ENCODE measurements around the gene FKBP5. TPM values are rescaled to one million over a fixed set of nuclear protein-coding genes. Genes with fewer than 3 reads are reported as not detected.
A peak's percentile ranks its signal among the peaks of the same experiment; 100 is the strongest.

FKBP5 gene
- total and polyA plus RNA-seq, 9 of the 15 experiments (the other 6 are each of a cell fraction or from before 2014, with no cell fraction given) = 32.7 to 151 (median 75.0) TPM

DNA sequence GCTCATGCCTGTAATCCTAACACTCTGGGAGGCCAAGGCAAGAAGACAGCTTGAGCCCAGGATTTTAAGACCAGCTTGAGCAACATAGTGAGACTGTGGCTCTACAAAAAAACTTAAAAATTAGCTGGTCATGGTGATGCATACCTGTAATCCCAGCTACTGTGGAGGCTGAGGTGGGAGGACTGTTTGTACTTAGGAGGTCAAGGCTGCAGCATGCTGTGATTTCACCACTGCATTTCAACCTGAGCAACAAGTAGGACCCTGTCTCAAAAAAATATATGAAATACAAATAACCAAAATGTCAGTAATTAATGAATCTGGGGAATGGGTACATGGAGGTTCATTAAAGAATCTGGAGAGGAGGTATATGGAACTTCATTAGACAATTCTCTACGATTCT is 9.9 kb downstream of the FKBP5 start:
- Histone ChIP-seq H2AFZ (ENCODE audit: low read depth, low read length) (no peak overlapping the region), H3K4me2 (ENCODE audit: insufficient read depth, low read length) (no peak overlapping the region), H3K36me3 (ENCODE audit: control insufficient read depth, insufficient read depth, low read length) (peaks cover 35% of the 10 kb centered on the region), H3K27ac (ENCODE audit: extremely low read depth, low read depth, low read length) (no peak overlapping the region; the same call in 2 of the 3 replicates), H3K27me3 (ENCODE audit: control insufficient read depth in 2 of 2, insufficient read depth in 2 of 2, low read length in 2 of 2) (no peaks in the 10 kb centered on the region), H3K4me3 (no peak overlapping the region), H4K20me1 (replicated peaks; ENCODE audit: control insufficient read depth, insufficient read depth, low read length) (no peaks in the 10 kb centered on the region), H3K9ac (ENCODE audit: insufficient read depth in 1 of 2, low read depth in 2 of 2, low read length in 2 of 2) (no peak overlapping the region), H3K9me1 (ENCODE audit: control insufficient read depth, insufficient read depth, low read length) (no peaks in the 10 kb centered on the region), H3K79me2 (ENCODE audit: control insufficient read depth, insufficient read depth, low read length) (peaks cover 96% of the 10 kb centered on the region), H3K9me3 (replicated peaks; ENCODE audit: control insufficient read depth, insufficient read depth, low read depth, low read length) (no peaks in the 10 kb centered on the region), H3K4me1 (replicated peaks in 1 of 2; ENCODE audit: control insufficient read depth in 2 of 2, insufficient read depth in 2 of 2, low read length in 2 of 2) (peaks cover 0 to 6% of the 10 kb centered on the region in 2 experiments; a peak in 1 of 5 replicates)
- intact Hi-C loops (cut with micrococcal nuclease) = no loop called here
- CTCF ChIA-PET (ENCODE audit: low intra/inter-chr PET ratio) = no interaction called here
- in situ Hi-C loops (cut with MboI) = no loop called here
- no peak for FAIRE-seq
- 92% methylated on average over 1 of the region's 1 CpG for WGBS (ENCODE audit: insufficient coverage, low coverage, missing lambda C conversion rate)
- POLR2A ChIA-PET = interaction anchor here (0.9 to 4.4 kb wide), 5 partner anchors 8 to 49 kb away, joined by 3 to 19 read pairs (median 4); no protein-coding TSS in a partner anchor
- no peak for DNase-seq (ENCODE audit: extremely low read depth in 1 of 4, low spot score in 3 of 4)
- BruUV-seq (replicated peaks) = no TSS peak
- TF ChIP-seq ZFX (CRISPR knock-in tag; IDR thresholded peaks at IDR 0.05) (0 out of 2 replicates have a peak, but pooled peaks have one; percentile 24), NCOA2 (IDR thresholded peaks at IDR 0.05; ENCODE audit: partially characterized antibody in 2 of 2) (no peak)
- ATAC-seq = no peak

DNA sequence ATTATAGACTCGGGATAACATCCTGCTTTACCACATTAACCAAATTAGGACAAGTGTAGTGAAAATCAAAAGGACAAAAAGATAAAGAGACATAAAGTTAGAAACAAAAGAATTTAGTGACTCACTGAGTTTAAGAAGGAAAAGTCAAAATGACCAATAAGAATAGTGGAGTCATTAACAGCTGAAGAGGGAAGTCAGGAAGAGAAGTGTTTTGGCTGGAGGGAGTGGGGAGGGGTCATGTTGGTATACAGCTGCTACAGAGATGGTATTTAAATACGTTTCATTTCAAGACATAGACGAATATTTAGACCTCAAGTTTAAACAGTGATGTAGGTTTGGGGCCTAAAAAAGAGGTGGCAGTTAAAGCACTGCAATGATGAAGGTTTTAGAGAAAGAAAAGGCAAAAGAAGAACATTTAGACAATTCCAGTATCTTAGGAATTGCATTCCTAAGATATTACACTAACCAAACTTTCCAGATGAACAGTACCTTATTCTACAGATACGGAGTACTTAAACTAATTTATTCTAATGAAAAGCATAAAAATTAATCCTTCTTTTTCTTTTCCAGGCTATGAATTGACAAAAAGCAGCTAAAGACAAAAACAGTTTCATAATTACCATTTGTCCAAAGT is 10.6 kb downstream of the FKBP5 start:
- FAIRE-seq (no peak), DNase-seq (ENCODE audit: extremely low read depth in 1 of 4, low spot score in 3 of 4) (no peak), ATAC-seq (no peak)
- H3K79me2 ChIP-seq (ENCODE audit: control insufficient read depth, insufficient read depth, low read length) = peaks cover 96% of the 10 kb centered on the region
- H3K36me3 ChIP-seq (ENCODE audit: control insufficient read depth, insufficient read depth, low read length) = peaks cover 33% of the 10 kb centered on the region
- intact Hi-C loops (cut with micrococcal nuclease) = no loop called here
- no peak overlapping the region for H2AFZ ChIP-seq (ENCODE audit: low read depth, low read length)
- H3K9me1 ChIP-seq (ENCODE audit: control insufficient read depth, insufficient read depth, low read length) = no peaks in the 10 kb centered on the region
- no peaks in the 10 kb centered on the region for H4K20me1 ChIP-seq (replicated peaks; ENCODE audit: control insufficient read depth, insufficient read depth, low read length)
- ChIA-PET POLR2A (interaction anchor here (0.6 to 4.4 kb wide), 6 partner anchors 9 to 1036 kb away, joined by 3 to 19 read pairs (median 4); no protein-coding TSS in a partner anchor), CTCF (ENCODE audit: low intra/inter-chr PET ratio) (no interaction called here)
- 81% methylated on average over 4 of the region's 4 CpGs for WGBS (ENCODE audit: insufficient coverage, low coverage, missing lambda C conversion rate)
- H3K27ac ChIP-seq (ENCODE audit: extremely low read depth, low read depth, low read length) = no peak overlapping the region; the same call in 2 of the 3 replicates
- H3K4me1 ChIP-seq (replicated peaks in 1 of 2; ENCODE audit: control insufficient read depth in 2 of 2, insufficient read depth in 2 of 2, low read length in 2 of 2) = 0 out of 5 replicates have a peak, but pooled peaks cover 0 to 6% of the 10 kb centered on the region in 2 experiments
- H3K4me3 ChIP-seq = no peak overlapping the region
- no peaks in the 10 kb centered on the region for H3K27me3 ChIP-seq (ENCODE audit: control insufficient read depth in 2 of 2, insufficient read depth in 2 of 2, low read length in 2 of 2)
- BruUV-seq (replicated peaks) = no TSS peak
- no peaks in the 10 kb centered on the region for H3K9me3 ChIP-seq (replicated peaks; ENCODE audit: control insufficient read depth, insufficient read depth, low read depth, low read length)
- no peak overlapping the region for H3K4me2 ChIP-seq (ENCODE audit: insufficient read depth, low read length)
- in situ Hi-C loops (cut with MboI) = no loop called here
- H3K9ac ChIP-seq (ENCODE audit: insufficient read depth in 1 of 2, low read depth in 2 of 2, low read length in 2 of 2) = no peak overlapping the region
- TF ChIP-seq, protein P1, sequence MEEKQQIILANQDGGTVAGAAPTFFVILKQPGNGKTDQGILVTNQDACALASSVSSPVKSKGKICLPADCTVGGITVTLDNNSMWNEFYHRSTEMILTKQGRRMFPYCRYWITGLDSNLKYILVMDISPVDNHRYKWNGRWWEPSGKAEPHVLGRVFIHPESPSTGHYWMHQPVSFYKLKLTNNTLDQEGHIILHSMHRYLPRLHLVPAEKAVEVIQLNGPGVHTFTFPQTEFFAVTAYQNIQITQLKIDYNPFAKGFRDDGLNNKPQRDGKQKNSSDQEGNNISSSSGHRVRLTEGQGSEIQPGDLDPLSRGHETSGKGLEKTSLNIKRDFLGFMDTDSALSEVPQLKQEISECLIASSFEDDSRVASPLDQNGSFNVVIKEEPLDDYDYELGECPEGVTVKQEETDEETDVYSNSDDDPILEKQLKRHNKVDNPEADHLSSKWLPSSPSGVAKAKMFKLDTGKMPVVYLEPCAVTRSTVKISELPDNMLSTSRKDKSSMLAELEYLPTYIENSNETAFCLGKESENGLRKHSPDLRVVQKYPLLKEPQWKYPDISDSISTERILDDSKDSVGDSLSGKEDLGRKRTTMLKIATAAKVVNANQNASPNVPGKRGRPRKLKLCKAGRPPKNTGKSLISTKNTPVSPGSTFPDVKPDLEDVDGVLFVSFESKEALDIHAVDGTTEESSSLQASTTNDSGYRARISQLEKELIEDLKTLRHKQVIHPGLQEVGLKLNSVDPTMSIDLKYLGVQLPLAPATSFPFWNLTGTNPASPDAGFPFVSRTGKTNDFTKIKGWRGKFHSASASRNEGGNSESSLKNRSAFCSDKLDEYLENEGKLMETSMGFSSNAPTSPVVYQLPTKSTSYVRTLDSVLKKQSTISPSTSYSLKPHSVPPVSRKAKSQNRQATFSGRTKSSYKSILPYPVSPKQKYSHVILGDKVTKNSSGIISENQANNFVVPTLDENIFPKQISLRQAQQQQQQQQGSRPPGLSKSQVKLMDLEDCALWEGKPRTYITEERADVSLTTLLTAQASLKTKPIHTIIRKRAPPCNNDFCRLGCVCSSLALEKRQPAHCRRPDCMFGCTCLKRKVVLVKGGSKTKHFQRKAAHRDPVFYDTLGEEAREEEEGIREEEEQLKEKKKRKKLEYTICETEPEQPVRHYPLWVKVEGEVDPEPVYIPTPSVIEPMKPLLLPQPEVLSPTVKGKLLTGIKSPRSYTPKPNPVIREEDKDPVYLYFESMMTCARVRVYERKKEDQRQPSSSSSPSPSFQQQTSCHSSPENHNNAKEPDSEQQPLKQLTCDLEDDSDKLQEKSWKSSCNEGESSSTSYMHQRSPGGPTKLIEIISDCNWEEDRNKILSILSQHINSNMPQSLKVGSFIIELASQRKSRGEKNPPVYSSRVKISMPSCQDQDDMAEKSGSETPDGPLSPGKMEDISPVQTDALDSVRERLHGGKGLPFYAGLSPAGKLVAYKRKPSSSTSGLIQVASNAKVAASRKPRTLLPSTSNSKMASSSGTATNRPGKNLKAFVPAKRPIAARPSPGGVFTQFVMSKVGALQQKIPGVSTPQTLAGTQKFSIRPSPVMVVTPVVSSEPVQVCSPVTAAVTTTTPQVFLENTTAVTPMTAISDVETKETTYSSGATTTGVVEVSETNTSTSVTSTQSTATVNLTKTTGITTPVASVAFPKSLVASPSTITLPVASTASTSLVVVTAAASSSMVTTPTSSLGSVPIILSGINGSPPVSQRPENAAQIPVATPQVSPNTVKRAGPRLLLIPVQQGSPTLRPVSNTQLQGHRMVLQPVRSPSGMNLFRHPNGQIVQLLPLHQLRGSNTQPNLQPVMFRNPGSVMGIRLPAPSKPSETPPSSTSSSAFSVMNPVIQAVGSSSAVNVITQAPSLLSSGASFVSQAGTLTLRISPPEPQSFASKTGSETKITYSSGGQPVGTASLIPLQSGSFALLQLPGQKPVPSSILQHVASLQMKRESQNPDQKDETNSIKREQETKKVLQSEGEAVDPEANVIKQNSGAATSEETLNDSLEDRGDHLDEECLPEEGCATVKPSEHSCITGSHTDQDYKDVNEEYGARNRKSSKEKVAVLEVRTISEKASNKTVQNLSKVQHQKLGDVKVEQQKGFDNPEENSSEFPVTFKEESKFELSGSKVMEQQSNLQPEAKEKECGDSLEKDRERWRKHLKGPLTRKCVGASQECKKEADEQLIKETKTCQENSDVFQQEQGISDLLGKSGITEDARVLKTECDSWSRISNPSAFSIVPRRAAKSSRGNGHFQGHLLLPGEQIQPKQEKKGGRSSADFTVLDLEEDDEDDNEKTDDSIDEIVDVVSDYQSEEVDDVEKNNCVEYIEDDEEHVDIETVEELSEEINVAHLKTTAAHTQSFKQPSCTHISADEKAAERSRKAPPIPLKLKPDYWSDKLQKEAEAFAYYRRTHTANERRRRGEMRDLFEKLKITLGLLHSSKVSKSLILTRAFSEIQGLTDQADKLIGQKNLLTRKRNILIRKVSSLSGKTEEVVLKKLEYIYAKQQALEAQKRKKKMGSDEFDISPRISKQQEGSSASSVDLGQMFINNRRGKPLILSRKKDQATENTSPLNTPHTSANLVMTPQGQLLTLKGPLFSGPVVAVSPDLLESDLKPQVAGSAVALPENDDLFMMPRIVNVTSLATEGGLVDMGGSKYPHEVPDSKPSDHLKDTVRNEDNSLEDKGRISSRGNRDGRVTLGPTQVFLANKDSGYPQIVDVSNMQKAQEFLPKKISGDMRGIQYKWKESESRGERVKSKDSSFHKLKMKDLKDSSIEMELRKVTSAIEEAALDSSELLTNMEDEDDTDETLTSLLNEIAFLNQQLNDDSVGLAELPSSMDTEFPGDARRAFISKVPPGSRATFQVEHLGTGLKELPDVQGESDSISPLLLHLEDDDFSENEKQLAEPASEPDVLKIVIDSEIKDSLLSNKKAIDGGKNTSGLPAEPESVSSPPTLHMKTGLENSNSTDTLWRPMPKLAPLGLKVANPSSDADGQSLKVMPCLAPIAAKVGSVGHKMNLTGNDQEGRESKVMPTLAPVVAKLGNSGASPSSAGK (IDR thresholded peaks at IDR 0.05) = no peak
